Peyer's patch (tissue), 4 donors: Measurements from ENCODE around the gene RRP8. TPM values are rescaled to one million over a fixed set of nuclear protein-coding genes. Genes with fewer than 3 reads are reported as not detected.

Source experiments
- DNase-seq, 3 donors: peaks; one replicate each; pipeline ENCODE4 v3.0.0-alpha.2; 2017 to 2019
- H3K27ac ChIP-seq, 4 donors: fragments of 200-600 bp; sonication (generic); one replicate each; pipeline ENCODE4 v1.5.1; 2016 to 2019
- H3K27me3 ChIP-seq, 2 donors: fragments of 200-600 bp; sonication (generic); one replicate each; pipeline ENCODE4 v1.5.1; 2019
- H3K36me3 ChIP-seq, 3 donors: fragments of 200-600 bp; sonication (generic); one replicate each; pipeline ENCODE4 v1.5.1; 2016 to 2019
- H3K4me1 ChIP-seq, 4 donors: fragments of 200-600 bp; sonication (generic); one replicate each; pipeline ENCODE4 v1.5.1; 2016 to 2019
- H3K4me3 ChIP-seq, 4 donors: fragments of 200-600 bp; sonication (generic); 1 replicate in 3 of 4; 2 replicates in 1 of 4; pipeline ENCODE4 v1.5.1; 2016 to 2019; ENCODE audit warnings: mild to moderate bottlenecking in 1 of 4
- H3K9me3 ChIP-seq, 4 donors: fragments of 200-600 bp; sonication (generic); one replicate each; pipeline ENCODE4 v1.5.1; 2016 to 2019; ENCODE audit warnings: mild to moderate bottlenecking in 1 of 4
- POLR2A ChIP-seq, 2 donors: fragments of 450-650 bp; IDR thresholded peaks; one replicate each; pipeline ENCODE4 v1.5.1; 2017; ENCODE audit warnings: antibody characterized with exemption in 2 of 2, mild to moderate bottlenecking in 2 of 2, moderate library complexity in 2 of 2
- total RNA-seq, 4 donors: library from RNA; depleted of rRNA; stranded (reverse); fragments of >200 nt; gene quantifications; one replicate each; pipeline ENCODE4 v1.1.0, GENCODE V29; 2016
- TF ChIP-seq, protein P1 (sequence below), 6 experiments: fragments of 450-650 bp in 4 of 6; fragments of 200-600 bp in 2 of 6; sonication (generic) in 1 of 6; IDR thresholded peaks; one replicate each; pipeline ENCODE4 v1.5.1; 2017 to 2019; ENCODE audit warnings: antibody characterized with exemption in 6 of 6, mild to moderate bottlenecking in 3 of 6, moderate library complexity in 1 of 6

The RRP8 gene
- total RNA-seq, 4 donors from 2014 or later, result 11.4 to 28.9 (median 17.5) TPM

- Histone ChIP-seq H3K4me3 (no peak overlapping the region), H3K9me3 (no peaks in the 10 kb centered on the region), H3K4me1 (no peaks in the 10 kb centered on the region), H3K27me3 (no peaks in the 10 kb centered on the region), H3K36me3 (no peaks in the 10 kb centered on the region), H3K27ac (no peak overlapping the region)
- no peak for TF ChIP-seq POLR2A (IDR thresholded peaks at IDR 0.05)
- TF ChIP-seq, protein P1, sequence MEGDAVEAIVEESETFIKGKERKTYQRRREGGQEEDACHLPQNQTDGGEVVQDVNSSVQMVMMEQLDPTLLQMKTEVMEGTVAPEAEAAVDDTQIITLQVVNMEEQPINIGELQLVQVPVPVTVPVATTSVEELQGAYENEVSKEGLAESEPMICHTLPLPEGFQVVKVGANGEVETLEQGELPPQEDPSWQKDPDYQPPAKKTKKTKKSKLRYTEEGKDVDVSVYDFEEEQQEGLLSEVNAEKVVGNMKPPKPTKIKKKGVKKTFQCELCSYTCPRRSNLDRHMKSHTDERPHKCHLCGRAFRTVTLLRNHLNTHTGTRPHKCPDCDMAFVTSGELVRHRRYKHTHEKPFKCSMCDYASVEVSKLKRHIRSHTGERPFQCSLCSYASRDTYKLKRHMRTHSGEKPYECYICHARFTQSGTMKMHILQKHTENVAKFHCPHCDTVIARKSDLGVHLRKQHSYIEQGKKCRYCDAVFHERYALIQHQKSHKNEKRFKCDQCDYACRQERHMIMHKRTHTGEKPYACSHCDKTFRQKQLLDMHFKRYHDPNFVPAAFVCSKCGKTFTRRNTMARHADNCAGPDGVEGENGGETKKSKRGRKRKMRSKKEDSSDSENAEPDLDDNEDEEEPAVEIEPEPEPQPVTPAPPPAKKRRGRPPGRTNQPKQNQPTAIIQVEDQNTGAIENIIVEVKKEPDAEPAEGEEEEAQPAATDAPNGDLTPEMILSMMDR (IDR thresholded peaks at IDR 0.05), result no peak
- no peak for DNase-seq
These were observed 49.8 kb downstream of the RRP8 start for GRCh38 chr11:6553634-6554033.

- DNase-seq, result no peak
- TF ChIP-seq, protein P1 (IDR thresholded peaks at IDR 0.05), result no peak
- Histone ChIP-seq H3K27ac (no peak overlapping the region), H3K27me3 (no peaks in the 10 kb centered on the region), H3K36me3 (peaks cover 0 to 15% (median 0%) of the 10 kb centered on the region in 3 donors), H3K9me3 (no peaks in the 10 kb centered on the region), H3K4me1 (no peaks in the 10 kb centered on the region), H3K4me3 (no peak overlapping the region)
These were observed 54.8 kb downstream of the RRP8 start for GRCh38 chr11:6548641-6549040.

DNA sequence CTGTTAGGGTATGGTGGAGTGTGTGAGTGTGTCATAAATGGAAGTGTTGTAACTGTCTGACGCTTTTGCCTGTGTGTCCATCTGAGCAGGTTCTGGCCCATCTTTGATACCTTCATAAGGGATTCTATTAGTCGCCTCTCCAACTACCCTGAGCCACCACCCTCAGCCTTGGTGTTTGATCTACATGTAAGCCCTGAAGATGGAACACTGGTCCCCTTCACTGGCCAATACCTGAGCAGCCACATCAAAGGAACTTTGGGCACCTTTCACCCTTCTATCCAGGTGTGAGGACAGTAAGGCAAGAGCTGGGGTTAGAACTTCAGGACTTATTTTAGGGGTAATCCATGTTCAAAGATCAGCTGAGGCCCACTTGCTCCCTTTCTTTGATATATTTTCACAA lies 55.3 kb downstream of the RRP8 start:
- no peak overlapping the region for H3K4me3 ChIP-seq
- no peaks in the 10 kb centered on the region for H3K27me3 ChIP-seq
- H3K27ac ChIP-seq, result no peak overlapping the region
- no peak for TF ChIP-seq POLR2A (IDR thresholded peaks at IDR 0.05)
- TF ChIP-seq, protein P1 (IDR thresholded peaks at IDR 0.05), result no peak
- no peaks in the 10 kb centered on the region for H3K4me1 ChIP-seq
- DNase-seq, result no peak
- H3K9me3 ChIP-seq, result no peaks in the 10 kb centered on the region
- H3K36me3 ChIP-seq, result peaks cover 0 to 15% (median 0%) of the 10 kb centered on the region in 3 donors

GRCh38 chr11:6547177-6547576 lies 56.2 kb downstream of the RRP8 start:
- H3K27ac ChIP-seq, result no peak overlapping the region
- TF ChIP-seq, protein P1 (IDR thresholded peaks at IDR 0.05), result no peak
- no peak for TF ChIP-seq POLR2A (IDR thresholded peaks at IDR 0.05)
- H3K9me3 ChIP-seq, result no peaks in the 10 kb centered on the region
- H3K4me3 ChIP-seq, result no peak overlapping the region
- no peaks in the 10 kb centered on the region for H3K4me1 ChIP-seq
- DNase-seq, result no peak
- H3K27me3 ChIP-seq, result no peaks in the 10 kb centered on the region
- H3K36me3 ChIP-seq, result peaks cover 0 to 15% (median 0%) of the 10 kb centered on the region in 3 donors

GRCh38 chr11:6546735-6547134 lies 56.7 kb downstream of the RRP8 start:
- Histone ChIP-seq H3K36me3 (peaks cover 0 to 15% (median 0%) of the 10 kb centered on the region in 3 donors), H3K27ac (no peak overlapping the region), H3K4me1 (no peaks in the 10 kb centered on the region), H3K27me3 (no peaks in the 10 kb centered on the region), H3K9me3 (no peaks in the 10 kb centered on the region), H3K4me3 (no peak overlapping the region)
- DNase-seq, result no peak
- TF ChIP-seq, protein P1 (IDR thresholded peaks at IDR 0.05), result no peak
- no peak for TF ChIP-seq POLR2A (IDR thresholded peaks at IDR 0.05)
